Psoas muscle (tissue), 8 donors: Measurements from ENCODE around the gene RAB11FIP4. TPM values are rescaled to one million over a fixed set of nuclear protein-coding genes. Genes with fewer than 3 reads are reported as not detected.

Source experiments
- ATAC-seq, 4 donors: fragments of 200-7000 bp; cut with Tn5 transposase; one replicate each; pipeline ENCODE4 v1.9.1; 2020; ENCODE audit warnings: moderate library complexity in 3 of 4, mild to moderate bottlenecking in 2 of 4
- DNase-seq, 2 donors: peaks; one replicate each; pipeline ENCODE4 v3.0.0-alpha.2; 2020
- H3K27ac ChIP-seq: fragments of 200-600 bp; one replicate; pipeline ENCODE4 v1.8.0; 2022
- H3K27me3 ChIP-seq, 3 donors: fragments of 200-600 bp in 1 of 3; one replicate each; pipeline versions ENCODE4 v1.6.1 to v1.8.0; 2013 to 2022; ENCODE audit warnings: low read length in 2 of 3, mild to moderate bottlenecking in 2 of 3, moderate library complexity in 1 of 3; ENCODE audit not compliant: insufficient read depth in 3 of 3
- H3K36me3 ChIP-seq, 2 donors: fragments of 200-600 bp in 1 of 2; one replicate each; pipeline versions ENCODE4 v1.6.1 to v1.8.0; 2013 to 2022; ENCODE audit warnings: low read depth in 1 of 2, mild to moderate bottlenecking in 1 of 2, moderate library complexity in 1 of 2; ENCODE audit not compliant: insufficient read depth in 1 of 2
- H3K4me1 ChIP-seq: fragments of 200-600 bp; one replicate; pipeline ENCODE4 v1.8.0; 2022
- H3K4me3 ChIP-seq: fragments of 200-600 bp; one replicate; pipeline ENCODE4 v1.8.0; 2022; ENCODE audit warnings: mild to moderate bottlenecking
- H3K9me3 ChIP-seq: fragments of 200-600 bp; one replicate; pipeline ENCODE4 v1.8.0; 2022
- CTCF ChIP-seq: fragments of 200-600 bp; IDR thresholded peaks from one replicate; pipeline ENCODE4 v1.8.0; 2022; ENCODE audit warnings: antibody characterized with exemption
- WGBS, 3 donors: extraction: QIAGEN DNeasy Blood & Tissue Kit; methylation state at CpG; one replicate each; pipeline versions ENCODE4 v1.1.6 to v1.1.7; 2013; 5-methylcytosine and 5-hydroxymethylcytosine counted together
- intact Hi-C, 2 donors: fragments of 100-400 bp; cut with DNase I; formaldehyde crosslinking; loops; one replicate each; pipeline versions ENCODE4 v1.11.0 to v1.14.2; 2022
- polyA plus RNA-seq, 3 donors: library from polyadenylated mRNA; stranded (reverse); fragments of 200-250 nt; gene quantifications; one replicate each; pipeline ENCODE4 v1.2.3, GENCODE V29; 2013
- total RNA-seq, 4 donors: library from RNA; stranded (reverse); fragmentation: NEBNext Ultra II Directional in 2 of 4; extraction: Animal tissue kit (Norgen Biotek cat#: 25700) in 2 of 4; gene quantifications; one replicate each; pipeline versions ENCODE4 v1.2.1 to v1.2.4, GENCODE V29; 2021 to 2023
- donor health status: healthy with polysubstance abuse.
- donor health status: DM: no; HTN: no; CAD: no; lungs with moderate emphysema.
- donor health status: Bipolar disorder and iron deficiency.
- donor health status: healthy.
- donor health status: DM: yes; HTN: yes; CAD: no.
- donor health status: DM: no; HTN: no; CAD: no.
- donor health status: DM: no; HTN: no; CAD: no.
- donor health status: DM: yes; HTN: yes; CAD: no.

Gene RAB11FIP4
- total and polyA plus RNA-seq, 7 donors: 0.04 to 1.8 (median 0.41) TPM

GRCh38 chr17:31532526-31532925 lies 141.1 kb downstream of the RAB11FIP4 start:
- Histone ChIP-seq H3K27ac (no peak overlapping the region), H3K36me3 (no peaks in the 10 kb centered on the region), H3K4me1 (no peaks in the 10 kb centered on the region), H3K27me3 (no peaks in the 10 kb centered on the region), H3K9me3 (no peaks in the 10 kb centered on the region), H3K4me3 (no peak overlapping the region)
- no peak for ATAC-seq
- no peak for TF ChIP-seq CTCF
- DNase-seq: no peak
- intact Hi-C loops: no loop called here
- 88 to 90% (median 89%) methylated on average over 10 of the region's 10 CpGs for WGBS, 3 donors

- H3K27ac ChIP-seq: no peak overlapping the region
- DNase-seq (no peak), ATAC-seq (peak in 3 of 4 donors; percentile 62 to 80 (median 69))
- intact Hi-C loops: no loop called here
- H3K27me3 ChIP-seq: no peaks in the 10 kb centered on the region
- H3K4me3 ChIP-seq: no peak overlapping the region
- TF ChIP-seq CTCF: peak; percentile 18
- no peaks in the 10 kb centered on the region for H3K9me3 ChIP-seq
- H3K4me1 ChIP-seq: no peaks in the 10 kb centered on the region
- no peaks in the 10 kb centered on the region for H3K36me3 ChIP-seq
- WGBS, 3 donors: 22 to 24% (median 24%) methylated on average over 10 of the region's 10 CpGs
Observed at GRCh38 chr17:31533546-31534155, 142.2 kb downstream of the RAB11FIP4 start.

GRCh38 chr17:31534223-31534888 lies 142.9 kb downstream of the RAB11FIP4 start:
- Histone ChIP-seq H3K4me1 (no peaks in the 10 kb centered on the region), H3K4me3 (no peak overlapping the region), H3K36me3 (no peaks in the 10 kb centered on the region), H3K27ac (no peak overlapping the region), H3K27me3 (no peaks in the 10 kb centered on the region), H3K9me3 (no peaks in the 10 kb centered on the region)
- intact Hi-C loops: no loop called here
- WGBS, 3 donors: 53 to 60% (median 55%) methylated on average over 10 of the region's 10 CpGs
- no peak for TF ChIP-seq CTCF
- ATAC-seq (peak in 1 of 4 donors; percentile 17), DNase-seq (no peak)

GRCh38 chr17:31535581-31535981 lies 144.1 kb downstream of the RAB11FIP4 start:
- Histone ChIP-seq H3K36me3 (no peaks in the 10 kb centered on the region), H3K9me3 (no peaks in the 10 kb centered on the region), H3K27me3 (no peaks in the 10 kb centered on the region), H3K4me3 (no peak overlapping the region), H3K27ac (no peak overlapping the region), H3K4me1 (no peaks in the 10 kb centered on the region)
- peak in 1 of 4 donors; percentile 12 for ATAC-seq
- intact Hi-C loops: no loop called here
- no peak for TF ChIP-seq CTCF
- DNase-seq: no peak
- WGBS, 3 donors: 69 to 96% (median 75%) methylated on average over 2 of the region's 2 CpGs
